NCI-H2171 (cell line): ENCODE results near the gene WDR73.
"Not testable (repeated sequence)": the region's sequence is repeated elsewhere in the genome, so short reads cannot be mapped to it uniquely, and the experiment has no call there.

Experiments used
- DNase-seq: peaks from one replicate; lab custom pipeline; 2025; lab: John Stamatoyannopoulos, UW

Gene WDR73

GRCh38 chr15:84653910-84654688 lies at the start of gene WDR73:
Gene WDR73 (minus strand): TSS chr15:84654283. CDS start chr15:84654274, 9 bp downstream.
- DNase-seq: peak; percentile 91

GRCh38 chr15:84703808-84704207 lies 49.7 kb upstream of the WDR73 start:
- DNase-seq: no peak

- no peak for DNase-seq
Observed at GRCh38 chr15:84702961-84703482, 48.9 kb upstream of the WDR73 start.

- DNase-seq: no peak
Observed at GRCh38 chr15:84699538-84700191, 45.6 kb upstream of the WDR73 start.

GRCh38 chr15:84697236-84697990 lies 43.3 kb upstream of the WDR73 start:
- DNase-seq: no peak

GRCh38 chr15:84696757-84697156 lies 42.7 kb upstream of the WDR73 start:
- DNase-seq: no peak

- no peak for DNase-seq
Observed at GRCh38 chr15:84690342-84690741, 36.3 kb upstream of the WDR73 start.

GRCh38 chr15:84689858-84690257 lies 35.8 kb upstream of the WDR73 start:
- no peak for DNase-seq

GRCh38 chr15:84686446-84686845 lies 32.4 kb upstream of the WDR73 start:
- not testable (repeated sequence) for DNase-seq

GRCh38 chr15:84685304-84685703 lies 31.2 kb upstream of the WDR73 start:
- DNase-seq: peak; percentile 77

- no peak for DNase-seq
Observed at GRCh38 chr15:84684092-84684491, 30.0 kb upstream of the WDR73 start.

GRCh38 chr15:84681831-84682230 lies 27.7 kb upstream of the WDR73 start:
- DNase-seq: no peak

GRCh38 chr15:84671211-84671610 lies 17.1 kb upstream of the WDR73 start:
- no peak for DNase-seq

GRCh38 chr15:84669726-84670125 lies 15.6 kb upstream of the WDR73 start:
- DNase-seq: no peak

GRCh38 chr15:84668221-84668982 lies 14.3 kb upstream of the WDR73 start:
- no peak for DNase-seq

GRCh38 chr15:84666373-84666772 lies 12.3 kb upstream of the WDR73 start:
- no peak for DNase-seq

- no peak for DNase-seq
Observed at GRCh38 chr15:84661001-84661400, 6.9 kb upstream of the WDR73 start.

- no peak for DNase-seq
Observed at GRCh38 chr15:84659904-84660781, 6.1 kb upstream of the WDR73 start.

GRCh38 chr15:84658788-84659411 lies 4.8 kb upstream of the WDR73 start:
- DNase-seq: no peak

- DNase-seq: peak; percentile 87
Observed at GRCh38 chr15:84658080-84658787, 4.2 kb upstream of the WDR73 start, which contains the start of gene NMB. Gene NMB (minus strand): TSS chr15:84658199. CDS start chr15:84658152, 47 bp downstream.
